NCI-H345 treated with DMSO at 0.1 percent for 48 hours (cell line): ENCODE measurements around the gene FAM32A.

Experiments used
- DNase-seq: peaks from one replicate; lab custom pipeline; 2025; ENCODE audit not compliant: unreplicated experiment; lab: John Stamatoyannopoulos, UW

FAM32A gene

GRCh38 chr19:16222806-16223205 lies 37.6 kb downstream of the FAM32A start:
- no peak for DNase-seq

GRCh38 chr19:16223746-16224145 lies 38.5 kb downstream of the FAM32A start:
- no peak for DNase-seq

GRCh38 chr19:16224293-16225045 lies 39.3 kb downstream of the FAM32A start:
- no peak for DNase-seq

- no peak for DNase-seq
Measured at GRCh38 chr19:16225279-16226183, 40.3 kb downstream of the FAM32A start.

GRCh38 chr19:16226184-16226591 lies 41.0 kb downstream of the FAM32A start:
- DNase-seq, result no peak

GRCh38 chr19:16226878-16227836 lies 41.9 kb downstream of the FAM32A start:
- no peak for DNase-seq

GRCh38 chr19:16227837-16228636 lies 42.8 kb downstream of the FAM32A start:
- no peak for DNase-seq

- no peak for DNase-seq
Measured at GRCh38 chr19:16228637-16229321, 43.6 kb downstream of the FAM32A start.

GRCh38 chr19:16229322-16229641 lies 44.1 kb downstream of the FAM32A start:
- no peak for DNase-seq

- no peak for DNase-seq
Measured at GRCh38 chr19:16232127-16232526, 46.9 kb downstream of the FAM32A start.

- no peak for DNase-seq
Measured at GRCh38 chr19:16232568-16232967, 47.4 kb downstream of the FAM32A start.

- no peak for DNase-seq
Measured at GRCh38 chr19:16233081-16233776, 48.0 kb downstream of the FAM32A start.

GRCh38 chr19:16233836-16234551 lies 48.8 kb downstream of the FAM32A start:
- DNase-seq, result no peak

GRCh38 chr19:16234552-16235445 lies 49.6 kb downstream of the FAM32A start:
- DNase-seq, result no peak

- no peak for DNase-seq
Measured at GRCh38 chr19:16235811-16236652, 50.8 kb downstream of the FAM32A start.
